DMS153 treated with DMSO at 0.1 percent for 48 hours (cell line): ENCODE data around the gene TBCC.

Experiments used
- DNase-seq: peaks from one replicate; lab custom pipeline; 2025; ENCODE audit not compliant: unreplicated experiment; lab: John Stamatoyannopoulos, UW

TBCC gene

DNA sequence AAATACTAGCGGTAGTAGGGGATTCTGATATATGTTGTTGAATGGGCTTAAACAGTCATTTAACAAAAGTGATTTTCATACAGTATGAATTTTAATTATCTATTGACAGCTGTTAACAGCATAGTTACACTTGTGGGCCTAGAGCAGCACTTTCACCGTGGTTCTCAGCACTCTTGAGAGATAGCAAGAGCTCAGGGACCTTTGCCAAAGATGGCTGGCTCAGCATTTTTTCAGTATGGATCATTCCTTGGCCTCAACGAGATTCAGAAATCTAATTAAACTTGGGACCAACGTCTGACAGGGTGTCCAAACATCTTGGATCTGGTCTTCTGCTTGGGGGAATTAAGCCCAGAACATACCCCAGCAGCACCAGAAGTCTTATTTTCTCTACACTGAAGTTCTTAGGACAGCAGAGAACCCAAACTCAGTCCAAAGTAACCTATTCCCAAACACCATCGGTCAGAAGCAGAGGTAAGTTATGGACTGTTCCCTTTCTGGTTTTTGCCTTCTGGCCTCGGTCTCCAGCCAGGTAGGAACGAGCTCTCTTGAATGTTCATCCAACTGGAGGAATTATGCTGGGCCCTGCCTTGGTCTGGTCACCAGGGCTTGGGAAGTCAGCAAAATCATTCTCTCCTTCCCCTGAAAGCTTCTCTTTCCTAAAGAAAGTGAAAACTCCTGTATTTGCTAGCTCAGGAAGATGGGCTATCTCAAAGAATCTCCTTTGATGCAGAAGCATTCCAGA lies 49.2 kb downstream of the TBCC start:
- DNase-seq, result no peak

DNA sequence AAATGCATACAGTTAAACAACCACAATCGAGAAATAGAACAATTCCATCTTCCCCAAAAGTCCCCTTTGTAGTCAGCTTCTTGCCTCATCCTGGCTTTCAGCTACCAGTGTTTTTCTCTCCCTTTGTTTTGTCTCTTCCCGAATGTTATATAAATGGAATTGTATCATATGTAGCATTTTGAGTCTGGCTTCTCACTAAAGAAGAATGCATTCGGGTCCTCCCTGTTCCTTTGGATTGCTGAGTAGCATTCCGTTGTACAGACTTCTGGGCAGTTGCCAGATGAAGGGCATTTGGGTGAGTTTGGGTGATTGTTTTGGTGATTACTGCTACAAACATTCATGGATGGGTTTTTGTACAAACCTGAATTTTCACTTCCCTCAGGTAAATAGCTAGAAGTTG lies 51.3 kb downstream of the TBCC start:
- no peak for DNase-seq
